ENCODE measurements around the gene CTNNA2.

CTNNA2 gene

DNA sequence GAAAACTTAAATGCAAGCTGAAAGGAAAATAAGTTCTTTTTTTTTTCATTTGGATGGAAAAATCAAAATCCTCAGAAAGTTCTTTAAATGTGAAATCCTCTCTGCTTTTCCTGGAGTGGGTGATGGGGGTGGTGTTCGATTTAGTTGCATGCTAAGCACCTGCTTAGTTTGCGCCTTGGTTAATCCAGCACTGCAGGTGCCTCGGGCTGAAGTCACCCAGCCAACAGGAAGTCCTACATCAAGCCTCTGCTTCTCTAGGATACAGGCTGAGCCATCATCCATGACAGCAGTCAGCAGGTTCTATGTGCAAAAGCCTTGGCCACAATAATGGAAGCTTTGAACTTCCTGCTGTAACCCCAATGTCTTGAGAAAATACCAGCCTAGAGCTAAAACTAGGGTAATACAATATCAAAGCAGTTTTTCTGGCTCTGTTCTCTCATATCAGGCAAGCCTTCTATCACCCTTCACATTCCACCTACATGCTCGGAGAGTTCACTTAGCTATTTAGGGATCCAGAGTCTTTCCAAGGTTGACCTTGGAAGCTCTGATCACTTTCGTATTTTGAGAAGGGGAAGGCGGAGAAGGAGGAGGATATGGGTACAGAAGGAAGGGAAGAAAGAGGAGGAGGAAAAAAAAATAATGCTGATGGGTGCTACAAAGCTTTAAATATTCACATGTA is 907.8 kb downstream of the CTNNA2 start:
- in situ Hi-C loops (cut with MboI; ENCODE audit: low sequenced_read_pairs), result no loop called here

GRCh38 chr2:80429251-80429650 is 916.4 kb downstream of the CTNNA2 start:
- in situ Hi-C loops (cut with MboI; ENCODE audit: low sequenced_read_pairs), result no loop called here

GRCh38 chr2:80437959-80438358 is 925.1 kb downstream of the CTNNA2 start:
- in situ Hi-C loops (cut with MboI; ENCODE audit: low sequenced_read_pairs), result no loop called here

DNA sequence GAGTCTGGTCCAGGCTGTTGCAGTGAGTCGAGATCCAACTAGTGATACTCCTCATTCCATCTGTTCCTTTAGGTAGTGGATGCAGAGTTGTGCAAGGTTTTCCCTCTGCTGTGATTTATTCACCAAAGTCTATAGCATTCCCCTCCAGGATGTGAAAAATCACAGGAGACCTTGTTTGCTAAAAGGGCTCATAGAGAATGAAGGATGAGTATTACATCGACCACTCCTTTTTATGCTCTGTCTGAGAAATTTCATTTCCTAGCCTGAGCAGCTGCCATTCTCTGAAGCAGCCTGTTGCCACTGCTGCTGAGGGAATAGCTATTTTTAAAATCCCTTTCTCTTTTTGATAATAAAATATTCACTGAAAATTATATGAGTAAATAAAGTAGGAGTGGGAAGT is 925.8 kb downstream of the CTNNA2 start:
- in situ Hi-C loops (cut with MboI; ENCODE audit: low sequenced_read_pairs), result no loop called here

DNA sequence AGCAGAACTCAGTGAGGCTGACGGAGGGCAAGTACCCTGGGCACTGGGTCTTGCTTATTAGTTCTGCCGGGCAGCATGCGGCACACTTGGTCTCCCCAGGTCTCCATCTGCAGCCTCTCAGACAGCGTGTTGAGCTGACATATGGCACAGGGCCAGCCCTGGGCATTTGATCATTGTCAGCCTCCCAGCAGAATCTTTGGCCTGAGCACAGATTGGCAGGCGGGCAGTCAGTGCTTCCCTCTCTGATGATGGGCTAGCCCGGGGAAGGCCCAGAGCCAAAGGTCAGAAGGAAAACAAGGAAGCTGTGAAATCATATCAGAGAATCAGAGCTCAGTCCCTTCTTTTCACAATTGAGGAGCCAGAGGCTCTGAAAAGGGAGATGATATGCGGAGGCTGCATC is 941.8 kb downstream of the CTNNA2 start:
- in situ Hi-C loops (cut with MboI; ENCODE audit: low sequenced_read_pairs), result no loop called here

- in situ Hi-C loops (cut with MboI; ENCODE audit: low sequenced_read_pairs), result no loop called here
Measured at GRCh38 chr2:80459028-80459427, 946.2 kb downstream of the CTNNA2 start.

GRCh38 chr2:80461505-80462197 is 948.8 kb downstream of the CTNNA2 start:
- in situ Hi-C loops (cut with MboI; ENCODE audit: low sequenced_read_pairs), result no loop called here

- in situ Hi-C loops (cut with MboI; ENCODE audit: low sequenced_read_pairs), result no loop called here
Measured at GRCh38 chr2:80462654-80463053, 949.8 kb downstream of the CTNNA2 start.

DNA sequence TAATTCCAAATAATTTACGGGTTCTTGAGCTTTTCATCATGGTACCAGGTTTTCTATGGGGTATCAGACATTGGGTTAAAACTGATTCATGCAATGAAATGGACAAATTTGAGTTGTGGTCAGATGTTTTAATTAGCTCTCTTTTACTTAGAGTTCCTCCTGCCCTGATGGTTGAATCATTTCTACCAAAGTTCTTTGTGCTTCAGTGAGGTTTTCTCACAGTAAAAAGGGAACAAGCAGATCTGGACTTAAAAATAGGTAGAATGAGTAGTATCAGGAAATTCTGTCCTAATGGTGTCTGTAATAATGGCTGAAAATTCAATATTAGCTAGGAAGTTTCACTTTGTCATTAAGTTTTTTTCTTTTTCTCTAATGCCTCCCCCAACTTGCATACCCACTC is 951.4 kb downstream of the CTNNA2 start:
- in situ Hi-C loops (cut with MboI; ENCODE audit: low sequenced_read_pairs), result no loop called here

DNA sequence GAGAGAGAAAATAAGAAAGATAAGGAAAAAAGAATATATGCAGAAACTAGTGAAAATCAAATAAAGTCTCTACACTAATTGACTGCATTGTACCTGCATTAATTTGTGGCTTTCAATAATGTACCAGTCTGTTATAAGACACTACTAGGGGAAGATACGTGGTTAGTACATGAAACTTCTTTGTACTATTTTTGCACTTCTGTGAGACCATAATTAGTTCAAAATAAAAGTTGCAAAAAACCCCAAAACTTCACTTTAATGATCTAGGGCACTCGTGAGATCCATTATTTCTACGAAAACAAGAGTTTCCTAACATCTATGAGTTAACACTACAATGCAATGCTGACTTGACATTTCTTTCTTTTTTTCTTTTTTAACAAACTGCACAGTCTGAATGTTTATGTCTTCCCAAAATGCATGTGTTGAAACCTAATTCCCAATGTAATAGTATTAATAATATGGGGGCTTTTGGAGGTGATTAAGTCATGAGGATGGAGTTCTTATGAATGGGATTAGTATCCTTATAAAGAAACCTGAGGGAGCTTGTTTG is 954.5 kb downstream of the CTNNA2 start:
- in situ Hi-C loops (cut with MboI; ENCODE audit: low sequenced_read_pairs), result no loop called here

DNA sequence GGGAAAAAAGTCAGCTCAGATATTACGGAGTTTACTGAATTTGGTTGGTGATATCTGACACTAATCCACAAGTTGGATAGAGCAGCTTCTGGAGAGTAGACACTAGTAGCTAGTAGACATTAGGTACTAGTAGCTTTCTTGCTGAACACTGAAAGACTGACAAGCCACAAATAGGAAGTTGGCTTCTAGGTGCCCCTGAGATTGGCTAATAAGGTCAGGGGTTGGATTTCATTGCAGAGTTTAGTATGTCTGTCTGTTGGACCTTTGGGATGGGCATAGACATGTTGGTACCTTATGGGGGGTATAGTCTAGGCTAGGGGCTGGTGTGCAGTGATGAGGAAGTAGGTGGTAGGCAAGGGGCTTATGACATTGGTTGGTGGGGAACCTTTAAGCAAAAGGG is 956.6 kb downstream of the CTNNA2 start:
- in situ Hi-C loops (cut with MboI; ENCODE audit: low sequenced_read_pairs), result no loop called here

- in situ Hi-C loops (cut with MboI; ENCODE audit: low sequenced_read_pairs), result no loop called here
Measured at GRCh38 chr2:80473069-80473468, 960.2 kb downstream of the CTNNA2 start.

GRCh38 chr2:80473796-80474195 is 960.9 kb downstream of the CTNNA2 start:
- in situ Hi-C loops (cut with MboI; ENCODE audit: low sequenced_read_pairs), result no loop called here

DNA sequence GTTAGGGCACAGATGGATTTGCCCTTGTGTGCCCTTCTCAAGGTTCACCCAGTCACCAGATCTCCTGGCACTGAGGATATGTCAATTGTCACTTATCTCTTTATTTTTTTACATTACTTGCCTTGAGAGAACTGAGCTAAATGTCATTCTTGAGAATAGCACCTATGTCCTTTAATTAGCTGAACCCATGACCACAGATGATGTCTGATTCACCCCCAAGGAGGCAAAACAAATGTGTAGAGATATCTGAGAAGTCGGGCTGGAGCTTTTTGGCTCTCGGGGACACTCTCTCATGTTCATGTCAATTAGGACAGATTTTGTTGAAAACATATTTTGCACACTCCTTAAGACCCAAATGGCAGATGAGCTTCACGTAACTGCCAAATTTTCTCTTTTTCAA is 963.1 kb downstream of the CTNNA2 start:
- in situ Hi-C loops (cut with MboI; ENCODE audit: low sequenced_read_pairs), result no loop called here

GRCh38 chr2:80476535-80477117 is 963.8 kb downstream of the CTNNA2 start:
- in situ Hi-C loops (cut with MboI; ENCODE audit: low sequenced_read_pairs), result no loop called here

- in situ Hi-C loops (cut with MboI; ENCODE audit: low sequenced_read_pairs), result no loop called here
Measured at GRCh38 chr2:80482276-80482675, 969.4 kb downstream of the CTNNA2 start.

DNA sequence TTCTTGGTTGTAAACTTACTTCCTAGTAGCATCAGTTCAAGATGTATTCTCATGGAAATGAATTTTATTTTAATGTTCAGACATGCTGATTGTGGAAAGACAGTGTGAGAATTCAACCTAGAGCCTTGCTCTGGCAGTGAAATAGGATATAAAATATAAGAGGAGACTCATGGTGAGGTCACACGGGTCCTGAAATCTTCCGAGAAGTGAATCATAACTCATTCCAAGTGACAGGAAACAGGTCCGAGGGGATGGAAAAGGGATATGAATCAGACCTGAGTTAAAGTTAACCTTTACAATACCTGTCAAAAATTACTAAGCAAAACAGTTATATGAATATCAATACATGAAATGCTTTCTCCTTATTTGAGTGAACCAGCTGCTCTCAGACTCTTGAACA is 976.9 kb downstream of the CTNNA2 start:
- in situ Hi-C loops (cut with MboI; ENCODE audit: low sequenced_read_pairs), result no loop called here

GRCh38 chr2:80490964-80491363 is 978.1 kb downstream of the CTNNA2 start:
- in situ Hi-C loops (cut with MboI; ENCODE audit: low sequenced_read_pairs), result no loop called here

GRCh38 chr2:80496346-80496745 is 983.5 kb downstream of the CTNNA2 start:
- in situ Hi-C loops (cut with MboI; ENCODE audit: low sequenced_read_pairs), result no loop called here

GRCh38 chr2:80496775-80497174 is 983.9 kb downstream of the CTNNA2 start:
- in situ Hi-C loops (cut with MboI; ENCODE audit: low sequenced_read_pairs), result no loop called here

DNA sequence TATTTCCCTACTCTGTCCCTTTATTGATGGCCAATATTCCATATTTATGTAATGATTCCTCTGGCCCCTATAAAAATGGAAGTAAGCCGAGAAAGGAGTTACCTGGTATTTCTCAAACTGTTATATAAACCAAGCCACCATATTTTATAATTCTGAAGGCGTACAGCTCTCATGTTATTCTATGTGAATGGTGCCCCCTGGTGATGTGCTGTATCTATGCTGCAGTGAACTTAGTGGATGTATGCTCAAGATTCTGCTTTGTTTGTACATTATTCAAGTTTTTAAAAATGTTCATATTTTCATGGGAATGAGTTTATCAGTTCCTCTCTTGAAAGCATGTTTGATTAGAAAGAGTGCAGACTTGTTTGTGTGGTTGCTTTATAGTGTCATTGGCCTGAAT is 986.2 kb downstream of the CTNNA2 start:
- in situ Hi-C loops (cut with MboI; ENCODE audit: low sequenced_read_pairs), result no loop called here

Data from HL-60/S4 treated with phorbol 12-myristate 13-acetate at 8.2 ng/mL for 4 days and 3 days (cell line).